Measurements from ENCODE around the gene CDK5RAP3.
A peak's percentile ranks its signal among the peaks of the same experiment; 100 is the strongest.

Gene CDK5RAP3

GRCh38 chr17:47966079-47966519 lies 4.8 kb upstream of the CDK5RAP3 start:
- no peak for TF ChIP-seq CTCF (conservative IDR thresholded peaks at IDR 0.05; ENCODE audit: low read length)
- DNase-seq (ENCODE audit: low read depth): no peak
- H3K4me3 ChIP-seq (ENCODE audit: low read length): no peak overlapping the region

DNA sequence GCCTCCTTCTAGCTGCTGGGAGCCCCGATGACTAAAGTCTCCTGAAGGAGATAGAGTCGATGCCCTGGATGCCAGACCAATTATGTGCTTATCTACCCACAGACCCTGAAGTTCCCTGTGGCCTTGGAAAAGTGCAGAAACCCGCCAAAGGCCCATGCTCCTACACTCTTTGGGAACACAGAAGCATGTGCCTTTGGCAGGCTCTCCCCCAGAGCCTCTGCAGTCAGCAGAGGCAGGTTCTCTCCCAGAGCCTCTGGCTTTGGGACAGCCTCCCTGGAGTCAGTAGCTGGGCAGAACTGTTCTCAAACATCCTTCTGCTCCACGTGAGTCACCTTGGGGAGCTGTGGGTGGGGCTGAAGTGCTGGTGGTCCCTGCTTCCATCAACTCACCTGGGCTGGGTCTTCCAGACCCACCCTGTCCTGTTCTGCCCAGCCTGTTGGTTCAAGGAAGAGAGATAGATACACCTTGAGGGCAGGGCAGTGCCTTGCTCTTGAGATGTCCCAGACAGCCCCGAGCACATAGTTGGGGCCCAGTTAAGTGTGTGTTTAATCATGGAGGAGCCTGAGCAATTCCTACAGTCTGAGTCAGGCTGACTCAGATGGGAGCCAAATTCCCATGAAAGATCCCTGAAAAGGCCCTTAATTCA lies 3.2 kb upstream of the CDK5RAP3 start:
- no peak overlapping the region for H3K4me3 ChIP-seq (ENCODE audit: low read length)
- TF ChIP-seq CTCF (conservative IDR thresholded peaks at IDR 0.05; ENCODE audit: low read length): no peak
- peak; percentile 78 for DNase-seq (ENCODE audit: low read depth)

GRCh38 chr17:47968836-47969235 lies 2.1 kb upstream of the CDK5RAP3 start:
- no peak for DNase-seq (ENCODE audit: low read depth)
- no peak for TF ChIP-seq CTCF (conservative IDR thresholded peaks at IDR 0.05; ENCODE audit: low read length)
- H3K4me3 ChIP-seq (ENCODE audit: low read length): no peak overlapping the region

DNA sequence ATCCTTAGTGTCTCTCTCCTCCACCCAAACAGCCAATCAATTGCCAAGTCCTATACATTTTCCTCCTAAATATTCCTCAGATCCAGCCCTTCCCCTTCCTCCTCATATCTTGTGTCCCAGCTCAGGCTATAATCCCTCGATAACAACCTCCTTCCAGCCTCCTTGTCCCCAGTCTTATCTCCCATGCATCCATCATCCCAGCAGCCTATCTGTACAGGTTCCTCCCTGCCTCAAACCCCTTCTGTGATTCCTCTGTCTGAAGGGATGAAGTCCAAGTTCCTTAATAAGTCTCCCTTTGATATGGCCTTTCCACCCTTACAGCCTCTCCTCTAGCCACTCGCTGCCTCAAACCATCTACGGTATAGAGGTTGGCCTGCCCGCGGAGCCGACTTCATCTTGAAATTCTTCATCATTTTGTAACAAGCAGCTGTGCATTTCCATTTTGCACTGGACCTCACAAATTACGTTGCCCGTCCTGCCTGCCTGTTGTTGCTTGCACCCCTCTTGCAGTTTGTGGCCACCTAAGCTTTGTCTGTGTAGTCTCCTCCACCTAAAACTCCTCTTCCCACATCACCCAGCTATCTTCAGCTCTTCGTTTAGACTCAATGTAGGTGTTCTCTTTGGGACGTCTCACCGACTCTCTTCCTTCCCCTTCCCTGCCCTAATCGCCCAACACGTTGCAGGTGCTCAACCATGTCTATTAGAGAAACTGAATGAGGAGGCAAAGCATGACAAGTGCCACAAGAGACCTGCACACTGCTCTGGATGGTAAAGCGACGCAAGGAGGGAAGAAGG lies 786 bp upstream of the CDK5RAP3 start:
- no peak for DNase-seq (ENCODE audit: low read depth)
- TF ChIP-seq CTCF (conservative IDR thresholded peaks at IDR 0.05; ENCODE audit: low read length): no peak
- peak overlapping the region; percentile 51 for H3K4me3 ChIP-seq (ENCODE audit: low read length)

- no peak overlapping the region for H3K4me3 ChIP-seq (ENCODE audit: low read length)
- no peak for DNase-seq (ENCODE audit: low read depth)
- no peak for TF ChIP-seq CTCF (conservative IDR thresholded peaks at IDR 0.05; ENCODE audit: low read length)
Measured at GRCh38 chr17:47973541-47973940, 2.6 kb downstream of the CDK5RAP3 start.

DNA sequence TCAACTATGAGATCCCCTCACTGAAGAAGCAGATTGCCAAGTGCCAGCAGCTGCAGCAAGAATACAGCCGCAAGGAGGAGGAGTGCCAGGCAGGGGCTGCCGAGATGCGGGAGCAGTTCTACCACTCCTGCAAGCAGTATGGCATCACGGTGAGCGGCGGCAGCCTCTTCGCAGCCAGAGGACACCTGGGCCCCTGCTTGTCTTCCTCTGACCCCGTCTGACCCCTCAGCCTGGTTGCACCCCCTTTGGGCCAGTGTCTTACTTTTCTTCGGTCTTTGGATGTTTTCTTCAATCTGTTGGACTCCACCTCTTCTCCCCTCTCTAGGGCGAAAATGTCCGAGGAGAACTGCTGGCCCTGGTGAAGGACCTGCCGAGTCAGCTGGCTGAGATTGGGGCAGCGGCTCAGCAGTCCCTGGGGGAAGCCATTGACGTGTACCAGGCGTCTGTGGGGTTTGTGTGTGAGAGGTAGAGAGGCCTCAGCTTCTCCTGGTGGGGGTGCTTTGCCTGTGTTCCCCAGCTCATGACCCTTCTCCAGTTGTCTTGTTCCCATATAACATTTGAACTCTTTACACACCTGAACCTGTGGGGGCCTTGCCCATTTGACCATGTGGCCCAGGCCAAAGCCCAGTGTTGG lies 4.4 kb downstream of the CDK5RAP3 start:
- H3K4me3 ChIP-seq (ENCODE audit: low read length): no peak overlapping the region
- no peak for DNase-seq (ENCODE audit: low read depth)
- TF ChIP-seq CTCF (conservative IDR thresholded peaks at IDR 0.05; ENCODE audit: low read length): no peak
